ENCODE measurements around the gene TSHR.
"Not testable (repeated sequence)": the region's sequence is repeated elsewhere in the genome, so short reads cannot be mapped to it uniquely, and the experiment has no call there.

The TSHR gene

DNA sequence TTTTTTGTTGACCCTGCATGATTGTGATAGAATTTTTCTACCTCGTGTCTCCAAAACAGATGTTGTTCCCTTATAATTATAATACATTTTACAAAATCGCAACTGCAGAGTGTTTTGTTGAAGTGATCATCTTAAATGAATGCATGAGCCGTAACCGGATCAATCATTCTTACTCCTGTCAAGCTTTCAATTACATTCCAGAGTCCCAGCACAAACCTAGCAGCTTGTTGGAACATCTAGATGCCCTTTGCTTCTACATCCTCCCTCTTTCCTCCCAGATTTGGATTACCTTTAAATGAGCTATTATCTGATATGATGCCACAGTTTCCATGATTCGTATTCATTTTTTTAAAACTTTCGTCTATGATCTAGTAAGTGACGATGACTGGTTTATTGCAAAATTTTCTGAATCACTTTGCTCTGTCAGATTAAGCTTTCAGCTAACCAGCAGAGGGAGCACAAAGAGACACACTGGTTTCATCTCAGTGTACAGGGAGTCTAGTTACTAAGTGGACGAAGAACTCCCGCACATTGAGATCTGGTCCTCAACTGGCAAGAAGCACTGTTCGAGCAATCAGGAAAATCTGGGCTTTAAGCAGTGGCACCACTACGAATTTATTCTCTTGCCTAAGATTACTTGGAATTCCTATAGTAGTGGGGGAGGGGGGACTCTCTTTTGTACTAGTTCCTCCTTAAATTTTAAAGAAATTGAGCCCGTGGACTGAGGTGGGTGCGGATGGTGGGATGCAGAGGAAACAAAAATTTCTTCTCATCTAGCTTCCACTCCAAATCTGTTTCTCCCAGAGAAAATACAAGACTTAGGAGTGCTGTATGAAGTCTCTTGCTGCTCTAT lies 40.9 kb downstream of the TSHR start:
- no peak for DNase-seq (ENCODE audit: low read depth in 2 of 2)

GRCh38 chr14:81001447-81001846 lies 46.0 kb downstream of the TSHR start:
- DNase-seq (ENCODE audit: low read depth in 2 of 2), result no peak

GRCh38 chr14:81004575-81004974 lies 49.2 kb downstream of the TSHR start:
- DNase-seq (ENCODE audit: low read depth in 2 of 2), result no peak

DNA sequence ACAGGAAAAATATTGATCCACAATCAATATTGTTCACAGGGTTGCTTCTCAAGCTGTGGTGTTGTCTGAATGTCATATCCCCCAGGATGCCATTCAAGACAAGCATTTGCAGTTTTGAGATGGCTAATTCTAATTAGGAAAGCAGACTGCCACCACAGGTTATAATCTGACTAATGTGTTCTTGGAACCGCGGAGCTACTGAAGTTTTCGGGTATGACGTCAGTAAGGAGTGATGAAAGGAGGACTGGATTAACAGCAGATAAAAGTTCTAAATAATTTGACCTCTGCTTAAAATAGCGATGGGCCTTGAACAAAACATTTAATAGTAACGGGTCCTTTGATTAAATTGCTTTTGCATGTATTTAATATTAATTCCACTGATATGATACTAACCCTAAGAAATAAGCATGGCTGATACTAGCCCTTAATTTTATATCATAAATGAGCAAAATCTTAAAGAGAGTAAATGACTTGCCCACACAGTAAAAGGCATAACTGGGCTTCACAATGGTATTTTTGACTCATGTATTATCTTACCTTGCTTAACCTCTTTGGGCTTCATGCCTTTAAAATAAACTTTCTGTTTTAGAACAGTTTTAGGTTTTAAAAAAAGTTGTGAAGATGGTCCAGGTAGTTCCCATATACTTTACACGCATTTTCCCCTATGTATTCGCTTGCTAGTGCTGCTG lies 50.3 kb downstream of the TSHR start:
- DNase-seq (ENCODE audit: low read depth in 2 of 2), result no peak

GRCh38 chr14:81006266-81006665 lies 50.8 kb downstream of the TSHR start:
- no peak for DNase-seq (ENCODE audit: low read depth in 2 of 2)

GRCh38 chr14:81007131-81007530 lies 51.7 kb downstream of the TSHR start:
- no peak for DNase-seq (ENCODE audit: low read depth in 2 of 2)

GRCh38 chr14:81009346-81009745 lies 53.9 kb downstream of the TSHR start:
- DNase-seq (ENCODE audit: low read depth in 2 of 2), result no peak

GRCh38 chr14:81018251-81018650 lies 62.8 kb downstream of the TSHR start:
- DNase-seq (ENCODE audit: low read depth in 2 of 2), result no peak

GRCh38 chr14:81018684-81019083 lies 63.3 kb downstream of the TSHR start:
- DNase-seq (ENCODE audit: low read depth in 2 of 2), result no peak

- not testable (repeated sequence) for DNase-seq (ENCODE audit: low read depth in 2 of 2)
Observed at GRCh38 chr14:81019113-81019512, 63.7 kb downstream of the TSHR start.

- no peak for DNase-seq (ENCODE audit: low read depth in 2 of 2)
Observed at GRCh38 chr14:81023095-81023710, 67.8 kb downstream of the TSHR start.

DNA sequence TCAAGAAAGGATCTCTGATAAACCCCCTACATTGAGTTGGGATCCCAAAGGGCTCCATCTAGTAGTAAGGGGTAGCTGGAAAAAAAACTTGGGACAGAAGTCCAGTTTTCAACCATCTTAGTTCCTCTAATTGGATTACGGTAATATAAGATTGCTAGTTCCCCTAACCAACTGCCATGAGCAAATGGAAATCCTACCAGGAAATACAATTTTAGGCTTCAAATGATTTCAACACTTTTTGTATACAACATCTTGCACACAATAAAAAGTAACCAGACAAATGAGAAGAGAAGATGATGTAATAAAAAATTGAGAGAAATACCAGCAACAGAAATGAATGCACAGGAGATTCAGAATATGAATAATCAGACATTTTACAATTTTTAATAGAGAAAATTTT lies 73.0 kb downstream of the TSHR start:
- DNase-seq (ENCODE audit: low read depth in 2 of 2), result no peak

- no peak for DNase-seq (ENCODE audit: low read depth in 2 of 2)
Observed at GRCh38 chr14:81031488-81031887, 76.1 kb downstream of the TSHR start.

DNA sequence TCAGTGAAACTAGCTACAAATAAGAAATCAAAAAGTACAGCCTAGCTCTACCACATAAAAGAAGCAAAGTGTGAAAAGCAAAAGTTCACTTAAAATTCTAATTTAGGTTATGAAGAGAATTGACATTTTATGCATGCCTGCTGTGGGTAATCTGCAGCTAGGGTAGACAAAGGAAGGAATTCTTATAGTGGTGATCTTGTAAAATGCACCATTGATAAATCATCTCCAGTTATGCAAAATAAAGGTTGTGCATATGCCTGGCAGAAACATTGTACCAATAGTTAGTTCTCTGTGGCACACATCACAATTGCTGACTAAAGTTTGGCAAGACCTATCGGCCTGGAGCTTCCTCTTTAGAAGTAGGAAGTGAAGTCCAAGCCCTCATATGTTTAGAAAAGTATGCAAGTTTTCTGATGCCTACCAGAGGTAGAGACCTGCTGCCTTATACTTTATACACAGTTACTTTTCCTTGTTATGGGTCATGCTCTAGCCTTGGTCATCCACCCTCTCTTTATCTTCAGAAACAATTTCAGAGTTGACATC lies 78.3 kb downstream of the TSHR start:
- no peak for DNase-seq (ENCODE audit: low read depth in 2 of 2)

DNA sequence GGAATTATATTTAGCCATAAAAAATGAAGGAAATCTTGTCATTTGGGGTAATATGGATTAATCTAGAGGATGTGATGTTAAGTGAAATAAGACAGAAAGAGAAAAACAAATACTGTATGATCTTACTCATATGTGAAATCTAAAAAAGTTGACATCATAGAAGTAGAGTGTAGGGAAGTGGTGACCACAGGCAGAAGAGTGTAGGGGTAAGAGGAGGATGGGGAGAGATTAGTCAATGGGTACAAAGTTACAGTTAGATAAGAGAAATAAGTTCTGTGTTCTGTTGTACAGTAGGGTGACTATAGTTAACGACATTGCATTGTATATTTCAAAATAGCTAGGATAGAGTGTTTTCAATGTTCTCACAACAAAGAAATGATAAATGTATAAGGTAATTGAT lies 87.0 kb downstream of the TSHR start:
- DNase-seq (ENCODE audit: low read depth in 2 of 2), result no peak

DNA sequence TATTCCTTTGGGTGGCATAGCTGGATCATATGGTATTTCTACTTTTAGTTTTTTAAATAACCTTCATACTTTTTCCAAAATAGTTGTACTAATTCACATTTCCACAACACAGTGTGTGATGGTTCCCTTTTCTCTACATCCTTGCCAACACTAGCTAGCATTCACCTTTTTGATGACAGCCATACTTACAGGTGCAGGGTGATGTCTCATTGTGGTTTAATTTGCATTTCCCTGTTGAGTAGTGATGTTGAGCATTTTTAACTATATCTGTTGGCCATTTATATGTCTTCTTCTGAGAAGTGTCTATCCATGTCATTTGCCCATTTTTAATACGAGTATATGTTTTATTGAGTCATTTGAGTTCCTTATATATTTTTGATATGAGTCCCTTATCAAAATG lies 96.1 kb downstream of the TSHR start:
- DNase-seq (ENCODE audit: low read depth in 2 of 2), result no peak

- DNase-seq (ENCODE audit: low read depth in 2 of 2), result not testable (repeated sequence)
Observed at GRCh38 chr14:81054057-81054456, 98.6 kb downstream of the TSHR start.

DNA sequence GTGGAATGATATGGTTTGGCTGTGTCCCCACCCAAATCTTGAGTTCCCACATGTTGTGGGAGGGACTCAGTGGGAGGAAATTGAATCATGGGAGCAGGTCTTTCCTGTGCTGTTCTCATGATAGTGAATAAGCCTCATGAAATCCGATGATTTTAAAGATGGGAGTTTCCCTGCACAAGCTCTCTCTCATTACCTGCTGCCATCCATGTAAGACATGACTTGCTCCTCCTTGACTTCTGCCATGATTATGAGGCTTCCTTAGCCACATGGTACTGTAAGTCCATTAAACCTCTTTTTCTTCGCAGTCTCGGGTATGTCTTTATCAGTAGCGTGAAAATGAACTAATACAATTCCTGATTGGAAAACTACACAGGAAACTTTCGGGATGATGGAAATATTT lies 100.5 kb downstream of the TSHR start:
- no peak for DNase-seq (ENCODE audit: low read depth in 2 of 2)

GRCh38 chr14:81062380-81062779 lies 107.0 kb downstream of the TSHR start:
- DNase-seq (ENCODE audit: low read depth in 2 of 2), result no peak

DNA sequence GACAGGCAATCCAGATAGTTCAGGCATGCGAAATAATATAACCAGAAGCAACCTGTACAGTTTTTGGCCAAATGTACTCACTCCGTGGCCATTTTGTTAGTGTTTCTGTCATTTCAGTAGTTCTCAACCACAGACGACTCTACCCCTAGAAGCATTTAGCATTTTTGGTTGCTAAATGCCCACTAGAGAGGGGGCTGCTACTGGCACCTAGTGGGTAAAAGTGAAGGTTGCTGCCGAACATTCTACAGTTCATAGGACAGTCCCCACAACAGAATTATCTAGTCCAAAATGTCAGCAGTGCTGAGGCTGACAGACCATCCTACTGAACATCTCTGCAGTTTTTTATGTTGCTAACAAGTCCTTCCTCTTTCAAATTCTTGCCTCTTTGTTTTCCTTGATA lies 107.4 kb downstream of the TSHR start:
- no peak for DNase-seq (ENCODE audit: low read depth in 2 of 2)

DNA sequence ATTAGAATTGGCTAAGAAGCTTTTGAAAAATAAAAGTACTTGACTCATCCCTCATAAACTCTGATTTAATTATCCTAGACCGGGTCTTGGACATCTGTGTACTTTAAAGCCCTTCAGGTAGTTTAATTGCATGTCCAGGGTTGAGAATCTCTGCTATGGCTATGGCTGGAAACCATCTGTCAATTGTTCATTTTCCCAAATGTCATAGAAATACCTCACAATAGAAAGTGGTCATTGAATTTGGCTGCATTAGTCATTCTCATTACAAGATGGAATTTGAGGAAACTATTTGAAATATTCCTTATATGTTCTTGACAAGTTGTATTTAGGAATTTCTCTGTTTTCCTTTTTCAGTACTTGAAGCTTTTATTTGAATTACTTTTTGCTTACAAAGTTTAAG lies 111.3 kb downstream of the TSHR start:
- DNase-seq (ENCODE audit: low read depth in 2 of 2), result no peak

DNA sequence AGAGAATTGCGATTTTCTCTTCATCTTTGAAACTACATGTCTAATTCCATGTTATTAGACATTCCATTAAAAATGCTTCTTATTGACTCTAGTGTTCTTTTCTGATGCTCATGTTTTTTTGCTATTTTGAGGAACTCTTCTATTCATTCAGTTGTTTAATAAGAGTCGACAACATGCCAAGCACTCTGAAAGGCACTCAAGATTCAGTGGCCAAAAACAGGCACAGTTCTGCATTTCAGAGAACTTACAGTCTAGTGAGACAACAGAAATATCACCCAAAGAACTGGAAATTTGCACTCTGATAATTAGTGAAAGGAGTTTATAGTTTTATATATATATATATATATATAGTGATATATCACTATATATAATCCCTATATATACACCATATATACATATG lies 111.7 kb downstream of the TSHR start:
- no peak for DNase-seq (ENCODE audit: low read depth in 2 of 2)
